Common myeloid progenitor, CD34-positive (primary cell): ENCODE measurements around the gene NEK10.
"Not testable (repeated sequence)": the region's sequence is repeated elsewhere in the genome, so short reads cannot be mapped to it uniquely, and the experiment has no call there.

ENCODE experiments used
- CTCF ChIA-PET: fragments of 350-600 bp; sonication (Branson Sonifier 250); formaldehyde crosslinking; loops from one replicate; lab custom pipeline; 2021; ENCODE audit warnings: antibody characterized with exemption; lab: Charles Lee
- POLR2A ChIA-PET: fragments of 350-600 bp; sonication (Branson Sonifier 250); formaldehyde crosslinking; loops from one replicate; lab custom pipeline; 2021; ENCODE audit warnings: antibody characterized with exemption; lab: Charles Lee
- DNase-seq, 3 donors: peaks; one replicate each; pipeline versions ENCODE4 v3.0.0 to v3.0.0-alpha.2; 2013
- H3K27ac ChIP-seq, 2 experiments: 1 replicate in 1 of 2; 2 replicates in 1 of 2; pipeline ENCODE4 v1.7.0; 2013; ENCODE audit warnings: inconsistent platforms in 2 of 2, low read length in 2 of 2, mild to moderate bottlenecking in 2 of 2, low read depth in 1 of 2, moderate library complexity in 1 of 2; ENCODE audit not compliant: severe bottlenecking in 2 of 2, insufficient read depth in 1 of 2, poor library complexity in 1 of 2
- H3K27me3 ChIP-seq, 5 experiments: replicated peaks in 2 of 5; 1 replicate in 3 of 5; 2 replicates in 2 of 5; pipeline versions ENCODE4 v1.6.1 to v1.7.0; 2013; ENCODE audit warnings: low read length in 4 of 5, mild to moderate bottlenecking in 2 of 5, moderate library complexity in 2 of 5, inconsistent platforms in 1 of 5; ENCODE audit not compliant: insufficient read depth in 5 of 5, control insufficient read depth in 4 of 5
- H3K36me3 ChIP-seq, 4 experiments: 1 replicate in 2 of 4; 2 replicates in 2 of 4; pipeline versions ENCODE4 v1.6.1 to v1.7.0; 2013; ENCODE audit warnings: low read length in 3 of 4, control low read depth in 1 of 4, mild to moderate bottlenecking in 1 of 4; ENCODE audit not compliant: control insufficient read depth in 4 of 4, insufficient read depth in 4 of 4
- H3K4me1 ChIP-seq, 4 experiments: 1 replicate in 3 of 4; 2 replicates in 1 of 4; pipeline versions ENCODE4 v1.6.1 to v1.7.1; 2013; ENCODE audit warnings: low read length in 3 of 4, mild to moderate bottlenecking in 3 of 4, control low read depth in 1 of 4, inconsistent platforms in 1 of 4, moderate library complexity in 1 of 4; ENCODE audit not compliant: control insufficient read depth in 4 of 4, insufficient read depth in 4 of 4; ENCODE audit errors: control extremely low read depth in 1 of 4
- H3K4me3 ChIP-seq, 7 experiments: 1 replicate in 4 of 7; 2 replicates in 3 of 7; pipeline versions ENCODE4 v1.5.1 to v1.7.0; 2013; ENCODE audit warnings: mild to moderate bottlenecking in 7 of 7, low read length in 6 of 7, moderate library complexity in 6 of 7, inconsistent platforms in 2 of 7, low read depth in 2 of 7, control low read depth in 1 of 7; ENCODE audit not compliant: insufficient read depth in 4 of 7, control insufficient read depth in 1 of 7; ENCODE audit errors: extremely low read depth in 1 of 7
- H3K9me3 ChIP-seq, 5 experiments: 1 replicate in 4 of 5; 2 replicates in 1 of 5; pipeline versions ENCODE4 v1.6.1 to v1.7.1; 2013; ENCODE audit warnings: low read length in 4 of 5, mild to moderate bottlenecking in 2 of 5, inconsistent platforms in 1 of 5, low read depth in 1 of 5, moderate library complexity in 1 of 5; ENCODE audit not compliant: control insufficient read depth in 4 of 5, insufficient read depth in 2 of 5; ENCODE audit errors: control extremely low read depth in 1 of 5
- WGBS: methylation state at CpG from one replicate; pipeline ENCODE4 v1.1.5; 2013; ENCODE audit not compliant: insufficient coverage; 5-methylcytosine and 5-hydroxymethylcytosine counted together

The NEK10 gene

DNA sequence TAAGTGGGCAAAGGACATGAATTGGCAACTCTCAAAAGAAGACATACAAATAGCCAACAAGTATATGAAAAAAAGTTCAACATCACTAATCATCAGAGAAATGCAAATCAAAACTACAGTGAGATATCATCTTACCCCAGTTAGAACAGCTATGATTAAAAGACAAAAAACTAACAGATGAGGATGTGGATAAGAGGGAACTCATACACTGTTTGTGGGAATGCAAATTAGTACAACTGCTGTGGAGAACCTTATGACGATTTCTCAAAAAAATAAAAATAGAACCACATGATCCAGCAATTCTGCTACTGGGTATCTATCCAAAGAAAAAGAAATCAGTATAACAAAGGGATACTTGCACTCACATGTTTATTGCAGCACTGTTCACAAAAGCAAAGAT lies 28.6 kb downstream of the NEK10 start:
- CTCF ChIA-PET, result interaction anchor here (0.8 kb wide), 1 partner anchor 50 kb away, joined by 4 read pairs; no protein-coding TSS in a partner anchor
- no peak overlapping the region for H3K27ac ChIP-seq
- peak in 2 of 3 donors; percentile 69 to 76 for DNase-seq
- POLR2A ChIA-PET, result no interaction called here
- WGBS, result no CpG with 5 or more reads among the region's 1 CpG
- no peaks in the 10 kb centered on the region for H3K36me3 ChIP-seq
- no peak overlapping the region for H3K4me3 ChIP-seq
- H3K9me3 ChIP-seq, result peaks cover 0 to 3% (median 0%) of the 10 kb centered on the region in 5 experiments
- peaks cover 0 to 11% (median 1%) of the 10 kb centered on the region in 4 experiments for H3K4me1 ChIP-seq
- no peaks in the 10 kb centered on the region for H3K27me3 ChIP-seq

DNA sequence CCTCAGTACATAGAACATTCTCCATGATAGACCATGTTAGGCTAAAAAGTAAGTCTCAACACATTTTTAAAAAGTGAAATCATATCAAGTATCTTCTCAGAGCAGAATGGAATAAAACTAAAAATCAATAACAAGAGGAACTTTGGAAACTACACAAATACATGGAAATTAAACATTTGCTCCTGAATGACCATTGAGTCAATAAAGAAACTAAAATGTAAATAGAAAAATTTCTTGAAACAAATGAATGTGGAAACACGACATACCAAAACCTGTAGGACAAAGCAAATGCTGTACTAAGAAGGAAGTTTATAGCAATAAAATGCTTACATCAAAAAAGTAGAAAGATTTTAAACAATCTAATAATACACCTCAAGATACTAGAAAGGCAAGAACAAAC lies 33.6 kb downstream of the NEK10 start:
- Histone ChIP-seq H3K9me3 (peaks cover 0 to 3% (median 0%) of the 10 kb centered on the region in 5 experiments), H3K27ac (no peak overlapping the region), H3K27me3 (no peaks in the 10 kb centered on the region), H3K36me3 (no peaks in the 10 kb centered on the region), H3K4me1 (no peaks in the 10 kb centered on the region), H3K4me3 (no peak overlapping the region)
- no peak for DNase-seq
- WGBS, result no CpG with 5 or more reads among the region's 1 CpG
- ChIA-PET POLR2A (no interaction called here), CTCF (no interaction called here)

DNA sequence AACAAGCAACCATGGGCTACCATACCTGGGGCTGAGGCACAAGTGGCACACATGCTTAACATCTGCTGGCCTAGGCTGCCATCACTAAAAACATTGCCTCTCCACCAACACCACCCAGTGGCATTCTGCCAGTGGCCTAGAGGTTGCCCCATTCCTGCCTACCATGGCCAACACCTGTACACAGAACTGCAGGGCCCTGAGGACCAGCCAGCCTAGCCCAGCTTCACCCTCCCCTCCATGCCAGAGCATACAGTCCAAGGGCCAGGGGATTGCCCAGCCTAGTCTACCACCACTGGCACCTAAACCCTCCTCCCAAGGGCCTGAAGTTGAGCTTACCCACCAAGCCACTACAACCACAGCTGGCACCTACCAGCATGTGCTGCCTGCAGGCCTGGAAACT lies 35.3 kb downstream of the NEK10 start:
- no peak for DNase-seq

DNA sequence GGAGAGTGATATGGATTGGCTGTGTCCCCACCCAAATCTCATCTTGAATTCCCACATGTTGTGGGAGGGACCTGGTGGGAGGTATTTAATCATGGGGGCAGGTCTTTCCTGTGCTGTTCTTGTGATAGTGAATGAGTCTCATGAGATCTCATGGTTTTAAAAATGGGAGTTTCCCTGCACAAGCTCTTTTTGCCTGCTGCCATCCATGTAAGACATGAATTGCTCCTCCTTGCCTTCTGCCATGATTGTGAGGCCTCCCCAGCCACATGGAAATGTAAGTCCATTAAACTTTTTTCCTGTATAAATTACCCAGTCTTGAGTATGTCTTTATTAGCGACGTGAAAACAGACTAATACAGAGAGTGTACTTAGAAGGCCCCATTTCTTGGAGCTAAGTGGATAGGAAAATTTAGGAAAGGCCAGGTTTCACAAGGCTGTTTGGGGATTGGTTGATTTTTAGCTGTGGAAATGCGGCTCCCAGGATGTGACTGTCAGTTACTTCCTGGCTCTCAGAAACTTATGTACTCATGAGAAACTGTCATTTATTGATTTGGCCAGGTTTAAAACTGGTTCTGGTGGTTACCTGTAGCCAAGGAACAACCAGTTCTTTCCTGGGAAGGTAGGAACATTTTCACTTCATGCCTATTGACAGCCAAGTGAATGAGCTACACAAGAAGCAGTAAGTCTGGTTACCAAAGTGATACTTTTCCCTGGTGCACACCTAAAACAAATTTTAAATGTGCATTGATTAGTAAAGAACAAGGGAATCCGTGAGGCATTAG lies 40.0 kb downstream of the NEK10 start:
- CTCF ChIA-PET, result interaction anchor here (1.2 kb wide), 1 partner anchor 138 kb away, joined by 4 read pairs; no protein-coding TSS in a partner anchor
- H3K4me3 ChIP-seq, DNase-seq, H3K4me1 ChIP-seq, POLR2A ChIA-PET, H3K36me3 ChIP-seq, H3K9me3 ChIP-seq, H3K27ac ChIP-seq, H3K27me3 ChIP-seq: not testable (repeated sequence)
- WGBS, result 100% methylated on average over 3 of the region's 4 CpGs

More for the DNA sequence above, 35.3 kb downstream of the NEK10 start:
- no peaks in the 10 kb centered on the region for H3K36me3 ChIP-seq
- ChIA-PET CTCF (interaction anchor here (1.1 kb wide), 1 partner anchor 15 kb away, joined by 3 read pairs; no protein-coding TSS in a partner anchor), POLR2A (no interaction called here)
- no peaks in the 10 kb centered on the region for H3K27me3 ChIP-seq
- H3K9me3 ChIP-seq, result peaks cover 0 to 4% (median 1%) of the 10 kb centered on the region in 5 experiments
- H3K27ac ChIP-seq, result no peak overlapping the region
- H3K4me1 ChIP-seq, result no peaks in the 10 kb centered on the region
- no peak overlapping the region for H3K4me3 ChIP-seq

DNA sequence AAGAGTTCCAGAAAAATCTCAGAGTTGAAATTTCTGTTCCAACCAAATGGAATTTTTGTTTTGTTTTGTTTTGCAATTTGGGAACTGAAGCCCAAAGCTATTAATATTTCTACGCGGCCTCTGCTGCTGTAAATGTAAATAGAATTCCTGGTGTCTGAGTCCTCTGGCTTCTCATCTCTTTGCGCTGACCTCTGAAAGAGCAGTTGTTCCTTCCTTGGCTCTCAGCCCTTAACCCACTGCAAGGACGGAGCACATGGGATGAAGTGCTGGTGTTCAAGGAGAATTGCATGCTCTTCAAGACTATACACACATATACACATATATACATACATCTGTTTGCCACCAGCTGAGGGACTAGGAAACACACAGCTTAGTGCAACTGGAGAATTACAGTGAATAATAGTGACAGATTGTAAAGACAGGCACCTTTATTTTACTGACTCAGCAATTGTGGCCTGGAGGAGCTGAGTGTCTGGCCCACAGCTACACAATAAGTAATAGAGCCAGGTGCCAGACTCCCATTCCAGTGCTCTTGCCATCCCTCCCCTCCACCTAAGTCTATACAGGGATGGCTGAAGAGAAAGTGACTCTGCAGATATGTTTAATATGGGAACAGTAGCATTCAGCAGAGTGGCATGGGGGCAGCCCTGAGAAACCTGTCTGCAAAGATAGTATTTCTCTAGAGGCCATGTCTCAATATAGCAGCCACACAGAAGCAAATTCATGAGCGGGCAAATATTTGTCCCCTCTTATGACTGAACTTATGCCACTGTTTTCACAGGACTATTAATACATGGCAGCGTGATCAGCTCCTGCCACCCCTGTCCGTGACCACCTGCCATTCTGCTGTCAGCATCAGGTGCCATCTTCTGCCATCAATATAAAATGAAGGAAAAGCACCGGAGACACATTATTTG lies 42.3 kb downstream of the NEK10 start:
- ChIA-PET CTCF (interaction anchor here (1.0 to 1.7 kb wide), 3 partner anchors 10 to 18 kb away, joined by 3 to 5 read pairs (median 3); no protein-coding TSS in a partner anchor), POLR2A (no interaction called here)
- DNase-seq, result no peak
- Histone ChIP-seq H3K4me1 (no peaks in the 10 kb centered on the region), H3K36me3 (no peaks in the 10 kb centered on the region), H3K27me3 (no peaks in the 10 kb centered on the region), H3K4me3 (no peak overlapping the region), H3K9me3 (peaks cover 0 to 7% (median 2%) of the 10 kb centered on the region in 5 experiments), H3K27ac (no peak overlapping the region)
- 95% methylated on average over 3 of the region's 8 CpGs for WGBS

DNA sequence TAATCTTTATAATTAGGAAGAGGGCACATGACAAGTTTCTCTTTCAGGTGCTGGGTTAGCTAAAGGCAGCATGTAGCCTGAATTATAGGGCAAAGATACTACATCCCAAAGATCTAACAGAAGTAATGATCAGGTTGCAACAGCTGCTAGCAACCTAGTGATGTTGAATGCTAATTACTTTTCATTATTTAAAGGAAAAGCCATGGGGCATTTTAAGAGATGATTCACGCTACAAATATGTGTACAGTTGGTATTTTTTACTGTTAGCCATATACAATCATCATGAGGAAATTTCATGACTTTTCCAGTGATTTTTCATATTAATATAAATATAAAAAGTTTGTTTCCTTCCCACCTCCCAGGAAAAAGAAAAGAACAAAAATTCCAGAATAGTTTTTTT lies 43.0 kb downstream of the NEK10 start:
- H3K27ac ChIP-seq, result no peak overlapping the region
- ChIA-PET POLR2A (no interaction called here), CTCF (interaction anchor here (1.0 to 1.2 kb wide), 2 partner anchors 9 to 17 kb away, joined by 3 read pairs; no protein-coding TSS in a partner anchor)
- H3K27me3 ChIP-seq, result no peaks in the 10 kb centered on the region
- H3K4me1 ChIP-seq, result no peaks in the 10 kb centered on the region
- H3K36me3 ChIP-seq, result no peaks in the 10 kb centered on the region
- H3K9me3 ChIP-seq, result peaks cover 0 to 7% (median 2%) of the 10 kb centered on the region in 5 experiments
- no CpG with 5 or more reads among the region's 1 CpG for WGBS
- no peak for DNase-seq
- no peak overlapping the region for H3K4me3 ChIP-seq
